ENCODE measurements around the gene GSAP.

GSAP gene

DNA sequence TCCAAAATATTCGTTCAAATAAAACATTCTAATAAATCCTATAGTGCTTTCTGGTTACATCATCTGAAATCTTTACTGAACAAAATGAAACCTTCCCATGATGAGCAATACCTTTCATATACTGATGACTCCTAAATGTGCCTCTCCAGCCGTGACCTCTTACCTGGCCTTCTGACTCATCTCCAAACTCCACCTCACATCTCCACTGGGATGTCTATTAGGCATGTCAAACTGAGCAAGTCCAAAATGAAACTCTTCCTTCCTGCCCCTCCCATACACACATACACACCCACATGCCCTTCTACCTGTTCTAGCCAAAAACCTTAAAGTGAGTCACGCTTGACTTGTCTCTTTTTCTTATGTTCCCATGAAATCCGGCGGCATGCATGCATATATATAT, 22.9 kb downstream of the GSAP start:
- Histone ChIP-seq H3K9ac (ENCODE audit: low read length in 2 of 2) (no peak overlapping the region), H3K27ac (ENCODE audit: low read length) (no peak overlapping the region), H3K4me3 (ENCODE audit: low read length in 2 of 2) (no peak overlapping the region), H3K4me1 (ENCODE audit: control insufficient read depth, insufficient read depth, low read length) (no peaks in the 10 kb centered on the region), H3K36me3 (ENCODE audit: control insufficient read depth in 2 of 2, insufficient read depth in 2 of 2, low read length in 2 of 2) (peaks cover 2 to 3% of the 10 kb centered on the region in 2 donors), H3K27me3 (ENCODE audit: control insufficient read depth in 1 of 2, insufficient read depth in 2 of 2, low read length in 2 of 2) (no peaks in the 10 kb centered on the region), H3K9me3 (ENCODE audit: control insufficient read depth in 2 of 2, low read length in 2 of 2) (no peaks in the 10 kb centered on the region)

DNA sequence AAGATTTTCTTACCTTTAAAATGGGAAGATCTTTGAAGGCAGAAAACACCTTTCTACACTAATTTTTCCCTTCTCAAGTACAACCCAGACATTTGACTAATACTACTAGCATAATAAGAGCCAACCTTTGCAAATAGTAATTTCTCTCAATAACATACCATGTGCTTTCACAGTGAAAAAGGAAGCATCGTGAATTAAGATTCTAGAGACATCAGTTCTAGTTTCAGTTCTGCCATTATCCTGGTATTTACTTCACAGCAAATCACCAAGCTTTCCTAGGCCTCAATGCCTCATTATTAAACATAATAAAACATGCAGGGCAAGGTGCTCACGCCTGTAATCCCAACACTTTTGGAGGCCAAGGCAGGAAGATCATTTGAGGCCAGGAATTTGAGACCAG, 24.9 kb downstream of the GSAP start:
- no peak overlapping the region for H3K4me3 ChIP-seq (ENCODE audit: low read length in 2 of 2)
- no peak overlapping the region for H3K9ac ChIP-seq (ENCODE audit: low read length in 2 of 2)
- H3K27me3 ChIP-seq (ENCODE audit: control insufficient read depth in 1 of 2, insufficient read depth in 2 of 2, low read length in 2 of 2): no peaks in the 10 kb centered on the region
- no peaks in the 10 kb centered on the region for H3K9me3 ChIP-seq (ENCODE audit: control insufficient read depth in 2 of 2, low read length in 2 of 2)
- no peak overlapping the region for H3K27ac ChIP-seq (ENCODE audit: low read length)
- no peaks in the 10 kb centered on the region for H3K4me1 ChIP-seq (ENCODE audit: control insufficient read depth, insufficient read depth, low read length)
- H3K36me3 ChIP-seq (ENCODE audit: control insufficient read depth in 2 of 2, insufficient read depth in 2 of 2, low read length in 2 of 2): peaks cover 6 to 11% of the 10 kb centered on the region in 2 donors

GRCh38 chr7:77388055-77388641, 28.0 kb downstream of the GSAP start:
- H3K27me3 ChIP-seq (ENCODE audit: control insufficient read depth in 1 of 2, insufficient read depth in 2 of 2, low read length in 2 of 2): no peaks in the 10 kb centered on the region
- no peak overlapping the region for H3K27ac ChIP-seq (ENCODE audit: low read length)
- H3K4me3 ChIP-seq (ENCODE audit: low read length in 2 of 2): no peak overlapping the region
- H3K4me1 ChIP-seq (ENCODE audit: control insufficient read depth, insufficient read depth, low read length): no peaks in the 10 kb centered on the region
- H3K36me3 ChIP-seq (ENCODE audit: control insufficient read depth in 2 of 2, insufficient read depth in 2 of 2, low read length in 2 of 2): peaks cover 9 to 11% of the 10 kb centered on the region in 2 donors
- H3K9me3 ChIP-seq (ENCODE audit: control insufficient read depth in 2 of 2, low read length in 2 of 2): no peaks in the 10 kb centered on the region
- H3K9ac ChIP-seq (ENCODE audit: low read length in 2 of 2): no peak overlapping the region

DNA sequence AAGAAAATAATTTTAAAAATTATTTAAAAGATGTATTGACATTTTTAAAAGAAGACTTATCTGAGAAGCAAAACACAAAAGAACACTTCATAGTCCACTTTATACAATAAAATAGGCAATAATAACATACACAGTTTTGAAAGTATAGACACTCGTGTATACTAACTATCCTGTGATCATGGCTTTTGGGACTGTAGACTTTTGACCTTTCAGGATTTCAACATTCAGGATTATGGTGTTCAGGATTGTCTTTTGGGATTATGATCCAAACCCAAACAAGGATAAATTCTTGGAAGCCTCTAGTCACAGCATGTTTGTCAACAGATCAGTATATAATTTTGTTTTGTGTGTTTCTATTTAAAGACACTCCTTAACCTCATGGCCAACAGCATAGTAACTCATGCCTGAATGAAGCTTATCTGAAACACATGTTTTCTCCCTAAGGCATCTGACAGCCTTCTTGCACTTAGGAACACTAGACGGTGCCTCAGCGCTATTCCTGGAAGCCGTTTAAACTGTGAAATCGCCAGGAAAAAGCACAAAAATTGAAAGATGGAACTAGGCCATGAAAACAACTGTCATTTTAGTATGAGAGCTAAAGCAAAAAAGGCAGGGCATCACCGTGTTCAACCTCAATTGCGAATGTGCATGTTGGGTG, 29.9 kb downstream of the GSAP start:
- Histone ChIP-seq H3K27ac (ENCODE audit: low read length) (no peak overlapping the region), H3K4me1 (ENCODE audit: control insufficient read depth, insufficient read depth, low read length) (no peaks in the 10 kb centered on the region), H3K9ac (ENCODE audit: low read length in 2 of 2) (no peak overlapping the region), H3K27me3 (ENCODE audit: control insufficient read depth in 1 of 2, insufficient read depth in 2 of 2, low read length in 2 of 2) (no peaks in the 10 kb centered on the region), H3K36me3 (ENCODE audit: control insufficient read depth in 2 of 2, insufficient read depth in 2 of 2, low read length in 2 of 2) (peaks cover 12 to 17% of the 10 kb centered on the region in 2 donors), H3K4me3 (ENCODE audit: low read length in 2 of 2) (no peak overlapping the region), H3K9me3 (ENCODE audit: control insufficient read depth in 2 of 2, low read length in 2 of 2) (no peaks in the 10 kb centered on the region)

DNA sequence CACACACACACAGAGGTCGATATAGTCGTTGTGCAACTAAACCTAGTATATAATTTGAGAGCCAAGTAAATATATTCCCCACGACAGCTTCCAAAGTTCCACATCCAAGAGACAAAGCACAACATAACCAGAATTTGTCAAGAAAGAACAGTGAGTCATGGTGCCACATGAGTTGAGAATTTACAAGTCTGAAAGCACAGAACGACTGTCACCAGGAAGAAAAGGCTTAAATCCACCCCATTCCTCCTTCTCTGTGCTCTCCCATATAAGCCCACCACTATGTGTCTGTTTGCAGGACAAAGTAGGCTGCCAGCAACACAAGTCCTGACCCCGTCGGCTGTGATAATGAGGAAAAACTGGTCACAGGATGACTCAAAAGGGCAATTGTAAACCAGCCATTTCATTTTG, 32.8 kb downstream of the GSAP start:
- H3K27me3 ChIP-seq (ENCODE audit: control insufficient read depth in 1 of 2, insufficient read depth in 2 of 2, low read length in 2 of 2): no peaks in the 10 kb centered on the region
- H3K27ac ChIP-seq (ENCODE audit: low read length): no peak overlapping the region
- H3K9me3 ChIP-seq (ENCODE audit: control insufficient read depth in 2 of 2, low read length in 2 of 2): no peaks in the 10 kb centered on the region
- H3K36me3 ChIP-seq (ENCODE audit: control insufficient read depth in 2 of 2, insufficient read depth in 2 of 2, low read length in 2 of 2): peaks cover 16 to 17% of the 10 kb centered on the region in 2 donors
- H3K4me1 ChIP-seq (ENCODE audit: control insufficient read depth, insufficient read depth, low read length): no peaks in the 10 kb centered on the region
- no peak overlapping the region for H3K9ac ChIP-seq (ENCODE audit: low read length in 2 of 2)
- H3K4me3 ChIP-seq (ENCODE audit: low read length in 2 of 2): no peak overlapping the region

DNA sequence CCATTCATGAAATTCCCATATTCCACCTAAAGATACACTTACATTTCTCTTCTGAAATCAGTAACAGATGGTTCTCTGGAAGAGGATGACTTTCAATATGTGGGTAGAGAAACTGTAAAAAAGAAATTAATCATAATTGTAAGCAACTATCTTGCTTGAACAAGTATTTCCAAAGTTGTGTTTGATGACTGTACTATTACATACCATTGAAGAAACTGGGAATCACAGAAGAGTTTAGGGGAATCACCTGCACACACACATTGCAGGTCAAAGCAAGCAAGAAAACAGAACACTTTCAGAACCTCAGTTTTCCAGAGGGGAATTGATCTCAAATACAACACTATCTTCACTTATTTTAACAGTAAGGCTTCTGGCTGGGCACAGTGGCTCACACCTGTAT, 33.6 kb downstream of the GSAP start:
- Histone ChIP-seq H3K27ac (ENCODE audit: low read length) (no peak overlapping the region), H3K4me3 (ENCODE audit: low read length in 2 of 2) (no peak overlapping the region), H3K27me3 (ENCODE audit: control insufficient read depth in 1 of 2, insufficient read depth in 2 of 2, low read length in 2 of 2) (no peaks in the 10 kb centered on the region), H3K9ac (ENCODE audit: low read length in 2 of 2) (no peak overlapping the region), H3K9me3 (ENCODE audit: control insufficient read depth in 2 of 2, low read length in 2 of 2) (no peaks in the 10 kb centered on the region), H3K36me3 (ENCODE audit: control insufficient read depth in 2 of 2, insufficient read depth in 2 of 2, low read length in 2 of 2) (peaks cover 16 to 21% of the 10 kb centered on the region in 2 donors), H3K4me1 (ENCODE audit: control insufficient read depth, insufficient read depth, low read length) (no peaks in the 10 kb centered on the region)

DNA sequence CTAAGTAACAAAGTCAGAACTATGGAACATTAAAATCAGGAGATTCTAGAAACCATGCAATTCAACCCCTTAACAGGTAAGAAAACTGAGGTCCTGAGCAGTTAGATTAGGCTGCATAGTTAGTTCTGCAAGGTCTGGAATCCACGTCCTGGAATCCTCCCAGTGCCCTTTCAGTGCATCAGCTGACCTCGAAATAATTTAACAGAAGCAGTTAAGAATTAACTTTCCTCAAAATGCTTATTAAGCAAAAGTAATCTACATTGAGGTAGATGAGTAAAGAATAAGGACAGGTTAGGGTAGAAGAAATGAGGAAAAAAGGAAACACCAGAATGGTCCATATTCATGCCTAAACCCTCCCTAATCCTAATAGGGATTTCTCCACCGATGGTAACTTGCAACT, 37.6 kb downstream of the GSAP start:
- H3K27me3 ChIP-seq (ENCODE audit: control insufficient read depth in 1 of 2, insufficient read depth in 2 of 2, low read length in 2 of 2): no peaks in the 10 kb centered on the region
- no peak overlapping the region for H3K9ac ChIP-seq (ENCODE audit: low read length in 2 of 2)
- peaks cover 11 to 32% of the 10 kb centered on the region in 2 donors for H3K36me3 ChIP-seq (ENCODE audit: control insufficient read depth in 2 of 2, insufficient read depth in 2 of 2, low read length in 2 of 2)
- no peaks in the 10 kb centered on the region for H3K9me3 ChIP-seq (ENCODE audit: control insufficient read depth in 2 of 2, low read length in 2 of 2)
- H3K4me3 ChIP-seq (ENCODE audit: low read length in 2 of 2): no peak overlapping the region
- no peak overlapping the region for H3K27ac ChIP-seq (ENCODE audit: low read length)
- no peaks in the 10 kb centered on the region for H3K4me1 ChIP-seq (ENCODE audit: control insufficient read depth, insufficient read depth, low read length)

DNA sequence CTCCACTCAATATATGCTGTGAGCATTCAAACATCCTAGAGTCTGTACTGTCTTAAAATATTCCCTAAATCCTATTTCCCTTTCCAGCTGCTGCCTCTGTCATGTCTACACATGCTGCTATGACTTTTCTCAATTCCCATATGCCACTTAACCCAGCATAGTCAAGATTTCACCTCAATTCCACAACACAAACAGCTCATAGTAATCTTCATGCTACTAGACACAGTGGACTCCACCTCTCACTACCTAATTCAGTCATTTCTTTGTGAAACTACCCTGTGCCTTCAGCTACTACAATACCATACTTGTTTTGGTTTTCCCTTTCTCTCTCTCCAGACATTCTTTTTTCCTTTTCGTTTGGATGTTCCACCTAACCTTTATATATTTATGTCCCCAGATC, 45.5 kb downstream of the GSAP start:
- Histone ChIP-seq H3K4me1 (ENCODE audit: control insufficient read depth, insufficient read depth, low read length) (no peaks in the 10 kb centered on the region), H3K36me3 (ENCODE audit: control insufficient read depth in 2 of 2, insufficient read depth in 2 of 2, low read length in 2 of 2) (peaks cover 8 to 19% of the 10 kb centered on the region in 2 donors), H3K4me3 (ENCODE audit: low read length in 2 of 2) (no peak overlapping the region), H3K9ac (ENCODE audit: low read length in 2 of 2) (no peak overlapping the region), H3K9me3 (ENCODE audit: control insufficient read depth in 2 of 2, low read length in 2 of 2) (no peaks in the 10 kb centered on the region), H3K27me3 (ENCODE audit: control insufficient read depth in 1 of 2, insufficient read depth in 2 of 2, low read length in 2 of 2) (no peaks in the 10 kb centered on the region), H3K27ac (ENCODE audit: low read length) (no peak overlapping the region)

- Histone ChIP-seq H3K36me3 (ENCODE audit: control insufficient read depth in 2 of 2, insufficient read depth in 2 of 2, low read length in 2 of 2) (peaks cover 5 to 6% of the 10 kb centered on the region in 2 donors), H3K27me3 (ENCODE audit: control insufficient read depth in 1 of 2, insufficient read depth in 2 of 2, low read length in 2 of 2) (no peaks in the 10 kb centered on the region), H3K9me3 (ENCODE audit: control insufficient read depth in 2 of 2, low read length in 2 of 2) (no peaks in the 10 kb centered on the region), H3K27ac (ENCODE audit: low read length) (no peak overlapping the region), H3K4me3 (ENCODE audit: low read length in 2 of 2) (no peak overlapping the region), H3K4me1 (ENCODE audit: control insufficient read depth, insufficient read depth, low read length) (no peaks in the 10 kb centered on the region), H3K9ac (ENCODE audit: low read length in 2 of 2) (no peak overlapping the region)
These were observed 47.2 kb downstream of the GSAP start for GRCh38 chr7:77368974-77369373.

- Histone ChIP-seq H3K27ac (ENCODE audit: low read length) (no peak overlapping the region), H3K27me3 (ENCODE audit: control insufficient read depth in 1 of 2, insufficient read depth in 2 of 2, low read length in 2 of 2) (no peaks in the 10 kb centered on the region), H3K4me1 (ENCODE audit: control insufficient read depth, insufficient read depth, low read length) (no peaks in the 10 kb centered on the region), H3K36me3 (ENCODE audit: control insufficient read depth in 2 of 2, insufficient read depth in 2 of 2, low read length in 2 of 2) (peaks cover 4 to 5% of the 10 kb centered on the region in 2 donors), H3K9me3 (ENCODE audit: control insufficient read depth in 2 of 2, low read length in 2 of 2) (no peaks in the 10 kb centered on the region), H3K9ac (ENCODE audit: low read length in 2 of 2) (no peak overlapping the region), H3K4me3 (ENCODE audit: low read length in 2 of 2) (no peak overlapping the region)
These were observed 48.2 kb downstream of the GSAP start for GRCh38 chr7:77367976-77368375.

DNA sequence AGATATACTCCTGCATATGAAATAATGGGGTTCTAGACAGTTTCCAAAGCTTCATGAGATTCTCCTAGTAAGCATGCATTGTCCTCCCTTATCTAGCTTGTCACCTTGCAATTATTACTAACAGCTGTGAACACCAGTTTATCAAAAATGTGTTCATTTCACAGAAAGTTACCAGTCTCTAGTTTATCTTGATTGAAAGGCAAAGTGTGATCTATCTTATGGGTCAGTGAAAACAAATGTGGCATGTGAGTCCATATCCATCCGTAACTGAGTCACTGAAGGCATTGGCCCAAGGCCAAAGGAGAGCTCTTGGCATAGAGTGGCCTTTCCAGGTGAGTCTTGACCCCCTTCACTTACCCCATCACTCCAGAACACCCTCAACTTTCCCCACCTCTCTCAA, 53.2 kb downstream of the GSAP start:
- no peaks in the 10 kb centered on the region for H3K9me3 ChIP-seq (ENCODE audit: control insufficient read depth in 2 of 2, low read length in 2 of 2)
- no peaks in the 10 kb centered on the region for H3K27me3 ChIP-seq (ENCODE audit: control insufficient read depth in 1 of 2, insufficient read depth in 2 of 2, low read length in 2 of 2)
- H3K4me3 ChIP-seq (ENCODE audit: low read length in 2 of 2): no peak overlapping the region

More for the DNA sequence above, 53.2 kb downstream of the GSAP start:
- Histone ChIP-seq H3K9ac (ENCODE audit: low read length in 2 of 2) (no peak overlapping the region), H3K27ac (ENCODE audit: low read length) (no peak overlapping the region), H3K36me3 (ENCODE audit: control insufficient read depth in 2 of 2, insufficient read depth in 2 of 2, low read length in 2 of 2) (peaks cover 5 to 7% of the 10 kb centered on the region in 2 donors), H3K4me1 (ENCODE audit: control insufficient read depth, insufficient read depth, low read length) (no peaks in the 10 kb centered on the region)
